HCT116 (cell line): ENCODE results near the gene POLR2H. TPM values are rescaled to one million over a fixed set of nuclear protein-coding genes. Genes with fewer than 3 reads are reported as not detected.

Experiments
- ATAC-seq: fragments of 200-7000 bp; cut with Tn5 transposase; 2 replicates; pipeline ENCODE4 v1.9.1; 2020; ENCODE audit warnings: mild to moderate bottlenecking, moderate library complexity
- BruUV-seq: library from RNA; stranded (reverse); fragments of 400-500 nt; replicated peaks from 2 replicates; lab custom pipeline; 2021; lab: Mats Ljungman, UMichigan
- CTCF ChIA-PET: fragments of 300-600 bp; sonication (Branson Sonifier 250); formaldehyde crosslinking; loops from one replicate; lab custom pipeline; 2021; ENCODE audit warnings: antibody characterized with exemption; lab: Charles Lee
- POLR2A ChIA-PET: fragments of 300-600, 350-600 bp; sonication (Branson Sonifier 250); formaldehyde crosslinking; loops from one replicate; lab custom pipeline; 2021; ENCODE audit warnings: antibody characterized with exemption; lab: Charles Lee
- RAD21 ChIA-PET, 2 experiments: fragments of 300-600 bp; sonication (Branson Sonifier 250); formaldehyde crosslinking; loops; one replicate each; lab custom pipeline; 2023; ENCODE audit warnings: low total read pairs in 2 of 2; ENCODE audit not compliant: uncharacterized antibody in 2 of 2, unreplicated experiment in 2 of 2, low non-redundant PET in 1 of 2; lab: Charles Lee
- DNase-seq: peaks from one replicate; pipeline ENCODE4 v3.0.0-alpha.2; 2010; ENCODE audit warnings: low read depth, low spot score
- H2AFZ ChIP-seq: fragments of 200-600 bp; shearing (Covaris generic), sonication (generic); 2 replicates; pipeline ENCODE4 v1.6.1; 2017; ENCODE audit warnings: low read depth, mixed run types, mixed read lengths, antibody characterized with exemption, low read length; ENCODE audit not compliant: poor library complexity, severe bottlenecking
- H3K27ac ChIP-seq: 2 replicates; pipeline ENCODE4 v1.5.1; 2012; ENCODE audit warnings: low read depth, low read length
- H3K27me3 ChIP-seq: fragments of 200-600 bp; sonication (generic); 2 replicates; pipeline ENCODE4 v1.6.1; 2016; ENCODE audit warnings: mixed run types, low read length, mixed read lengths; ENCODE audit not compliant: insufficient read depth
- H3K36me3 ChIP-seq, 2 experiments: fragments of 200-500 bp in 1 of 2; fragments of 200-600 bp in 1 of 2; sonication (Bioruptor generic) in 1 of 2; sonication (generic) in 1 of 2; 2 replicates each; pipeline versions ENCODE4 v1.5.1 to v1.6.1; 2014 to 2016; ENCODE audit warnings: low read length in 2 of 2, inconsistent platforms in 1 of 2, mixed read lengths in 1 of 2, mixed run types in 1 of 2; ENCODE audit not compliant: insufficient read depth in 2 of 2, control insufficient read depth in 1 of 2
- H3K4me1 ChIP-seq, 2 experiments: fragments of 200-600 bp in 1 of 2; sonication (generic) in 1 of 2; 2 replicates each; pipeline versions ENCODE4 v1.5.1 to v1.6.1; 2012 to 2017; ENCODE audit warnings: low read length in 2 of 2, inconsistent platforms in 1 of 2, mild to moderate bottlenecking in 1 of 2, mixed read lengths in 1 of 2, mixed run types in 1 of 2, moderate library complexity in 1 of 2; ENCODE audit not compliant: insufficient read depth in 2 of 2, control insufficient read depth in 1 of 2
- H3K4me2 ChIP-seq: fragments of 200-600 bp; sonication (generic); 2 replicates; pipeline ENCODE4 v1.6.1; 2017; ENCODE audit warnings: mixed run types, low read length, mixed read lengths
- H3K4me3 ChIP-seq, 2 experiments: fragments of 200-600 bp in 1 of 2; sonication (generic) in 1 of 2; replicated peaks in 1 of 2; 2 replicates each; pipeline ENCODE4 v1.5.1; 2011 to 2016; ENCODE audit warnings: low read length in 2 of 2, control low read depth in 1 of 2, low read depth in 1 of 2, mild to moderate bottlenecking in 1 of 2, mixed read lengths in 1 of 2, mixed run types in 1 of 2
- H3K79me2 ChIP-seq: fragments of 200-600 bp; sonication (generic); 2 replicates; pipeline ENCODE4 v1.6.1; 2017; ENCODE audit warnings: mild to moderate bottlenecking, mixed run types, low read length, moderate library complexity, mixed read lengths; ENCODE audit not compliant: insufficient read depth
- H3K9ac ChIP-seq: fragments of 200-600 bp; sonication (generic); 2 replicates; pipeline ENCODE4 v1.6.1; 2016; ENCODE audit warnings: low read length, mixed read lengths
- H3K9me2 ChIP-seq: fragments of 200-600 bp; sonication (generic), shearing (Covaris generic); 2 replicates; pipeline ENCODE4 v1.6.1; 2017; ENCODE audit warnings: mixed run types, mild to moderate bottlenecking, moderate library complexity; ENCODE audit not compliant: insufficient read depth
- H3K9me3 ChIP-seq, 2 experiments: fragments of 200-500 bp in 1 of 2; fragments of 200-600 bp in 1 of 2; sonication (Bioruptor generic) in 1 of 2; sonication (generic) in 1 of 2; 2 replicates each; pipeline ENCODE4 v1.6.1; 2014 to 2017; ENCODE audit warnings: low read length in 2 of 2, mixed read lengths in 2 of 2, inconsistent platforms in 1 of 2, low read depth in 1 of 2, mild to moderate bottlenecking in 1 of 2, mixed run types in 1 of 2, moderate library complexity in 1 of 2; ENCODE audit not compliant: control insufficient read depth in 1 of 2, insufficient read depth in 1 of 2
- H4K20me1 ChIP-seq: fragments of 200-600 bp; sonication (generic), shearing (Covaris generic); 2 replicates; pipeline ENCODE4 v1.6.1; 2017; ENCODE audit warnings: mixed run types, mild to moderate bottlenecking, moderate library complexity; ENCODE audit not compliant: insufficient read depth
- CBX3 ChIP-seq: IDR thresholded peaks from 2 replicates; pipeline ENCODE4 v1.6.1; 2012; ENCODE audit warnings: low read depth
- EGR1 ChIP-seq: IDR thresholded peaks from 2 replicates; pipeline ENCODE4 v1.6.1; 2012; ENCODE audit warnings: low read depth
- ELF1 ChIP-seq: IDR thresholded peaks from 2 replicates; pipeline ENCODE4 v1.6.1; 2012; ENCODE audit warnings: low read depth, borderline replicate concordance
- RAD21 ChIP-seq: IDR thresholded peaks from 2 replicates; pipeline ENCODE4 v1.6.1; 2012; ENCODE audit warnings: low read depth, mild to moderate bottlenecking
- SIN3A ChIP-seq: IDR thresholded peaks from 2 replicates; pipeline ENCODE4 v1.6.1; 2012; ENCODE audit warnings: low read depth
- YY1 ChIP-seq: IDR thresholded peaks from 2 replicates; pipeline ENCODE4 v1.6.1; 2011; ENCODE audit warnings: low read length, low read depth, moderate library complexity, mild to moderate bottlenecking; ENCODE audit not compliant: insufficient replicate concordance; ENCODE audit errors: extremely low read depth
- ZFX ChIP-seq: fragments of 450-650 bp; IDR thresholded peaks from 2 replicates; pipeline ENCODE4 v1.6.1; 2017
- intact Hi-C: fragments of 100-400 bp; cut with micrococcal nuclease; formaldehyde crosslinking; loops from 2 replicates; pipeline ENCODE4 v1.10.0; 2022
- total RNA-seq: library from RNA; stranded (reverse); gene quantifications from one replicate; pipeline ENCODE4 v1.2.1, GENCODE V29; 2021; ENCODE audit not compliant: unreplicated experiment
- TF ChIP-seq, protein P1 (sequence below), 3 experiments: fragments of 200-600 bp in 1 of 3; sonication (generic) in 1 of 3; IDR thresholded peaks in 2 of 3; conservative IDR thresholded peaks in 1 of 3; 2 replicates each; pipeline ENCODE4 v1.5.1; 2012 to 2017; ENCODE audit warnings: low read depth in 2 of 3, low read length in 2 of 3, antibody characterized with exemption in 1 of 3, borderline replicate concordance in 1 of 3, control low read depth in 1 of 3, mild to moderate bottlenecking in 1 of 3, mixed read lengths in 1 of 3, mixed run types in 1 of 3, moderate library complexity in 1 of 3; ENCODE audit not compliant: insufficient read depth in 1 of 3
- TF ChIP-seq, protein P2 (sequence below): IDR thresholded peaks from 2 replicates; pipeline ENCODE4 v1.6.1; 2012

Gene POLR2H
- total RNA-seq, 1 experiment from 2014 or later: 156 TPM

DNA sequence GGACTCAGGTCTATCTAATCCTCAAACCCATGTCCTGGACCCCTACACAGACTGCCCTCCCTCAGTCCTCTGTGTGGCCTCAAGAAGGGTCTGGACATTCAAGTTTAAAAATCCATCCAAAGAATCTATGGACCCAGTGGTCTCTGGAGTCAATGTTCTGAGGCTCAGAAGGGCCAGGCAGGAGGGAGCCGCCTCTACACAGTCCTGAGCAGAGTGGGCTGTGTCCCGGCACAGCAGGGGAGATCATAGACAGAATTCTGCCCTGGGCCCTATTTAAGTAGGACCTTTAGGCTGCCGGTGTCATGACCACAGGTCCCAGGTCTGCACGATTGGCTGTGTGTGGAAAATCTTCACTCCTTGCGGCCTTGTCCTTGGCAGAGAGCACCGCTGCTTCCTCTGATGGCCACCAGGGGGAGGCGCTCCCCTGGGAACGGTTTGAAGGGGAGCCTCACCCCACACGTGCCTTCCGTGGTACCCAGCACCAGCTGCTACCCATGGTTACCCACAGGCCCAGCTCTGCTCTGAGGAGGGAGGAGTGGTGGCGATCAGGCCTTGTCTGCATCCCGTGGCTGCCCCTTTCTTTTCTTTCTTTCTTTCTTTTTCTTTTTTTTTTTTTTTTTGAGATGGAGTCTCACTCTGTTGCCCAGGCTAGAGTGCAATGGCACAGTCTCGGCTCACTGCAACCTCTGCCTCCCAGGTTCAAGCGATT lies 56.3 kb downstream of the POLR2H start:
- no peak overlapping the region for H3K4me3 ChIP-seq
- no peaks in the 10 kb centered on the region for H3K36me3 ChIP-seq
- intact Hi-C loops: loop anchor here (1.0 to 2.0 kb wide), 5 partner anchors 47 to 127 kb away; no protein-coding TSS in a partner anchor
- no peak overlapping the region for H3K9ac ChIP-seq
- POLR2A ChIA-PET: no interaction called here
- RAD21 ChIA-PET: interaction anchor here (0.6 to 1.0 kb wide), 3 partner anchors 46 to 102 kb away, joined by 3 to 5 read pairs (median 3); no protein-coding TSS in a partner anchor
- BruUV-seq: no TSS peak
- peak; percentile 97 for ATAC-seq
- no peaks in the 10 kb centered on the region for H3K9me3 ChIP-seq
- TF ChIP-seq RAD21 (peak; percentile 97), EGR1 (no peak), CBX3 (peak; percentile 30; the same call in 1 of the 2 replicates), ZFX (peak; percentile 20; the same call in 1 of the 2 replicates), SIN3A (no peak), ELF1 (no peak), YY1 (peak; percentile 13)
- TF ChIP-seq, protein P1, sequence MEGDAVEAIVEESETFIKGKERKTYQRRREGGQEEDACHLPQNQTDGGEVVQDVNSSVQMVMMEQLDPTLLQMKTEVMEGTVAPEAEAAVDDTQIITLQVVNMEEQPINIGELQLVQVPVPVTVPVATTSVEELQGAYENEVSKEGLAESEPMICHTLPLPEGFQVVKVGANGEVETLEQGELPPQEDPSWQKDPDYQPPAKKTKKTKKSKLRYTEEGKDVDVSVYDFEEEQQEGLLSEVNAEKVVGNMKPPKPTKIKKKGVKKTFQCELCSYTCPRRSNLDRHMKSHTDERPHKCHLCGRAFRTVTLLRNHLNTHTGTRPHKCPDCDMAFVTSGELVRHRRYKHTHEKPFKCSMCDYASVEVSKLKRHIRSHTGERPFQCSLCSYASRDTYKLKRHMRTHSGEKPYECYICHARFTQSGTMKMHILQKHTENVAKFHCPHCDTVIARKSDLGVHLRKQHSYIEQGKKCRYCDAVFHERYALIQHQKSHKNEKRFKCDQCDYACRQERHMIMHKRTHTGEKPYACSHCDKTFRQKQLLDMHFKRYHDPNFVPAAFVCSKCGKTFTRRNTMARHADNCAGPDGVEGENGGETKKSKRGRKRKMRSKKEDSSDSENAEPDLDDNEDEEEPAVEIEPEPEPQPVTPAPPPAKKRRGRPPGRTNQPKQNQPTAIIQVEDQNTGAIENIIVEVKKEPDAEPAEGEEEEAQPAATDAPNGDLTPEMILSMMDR (IDR thresholded peaks at IDR 0.05 in 2 of 3, conservative IDR thresholded peaks at IDR 0.05 in 1 of 3; ENCODE audit: borderline replicate concordance in 1 of 3, insufficient read depth in 1 of 3, low read depth in 2 of 3, low read length in 2 of 3): peak; percentile 90 to 95 (median 94)
- TF ChIP-seq, protein P2, sequence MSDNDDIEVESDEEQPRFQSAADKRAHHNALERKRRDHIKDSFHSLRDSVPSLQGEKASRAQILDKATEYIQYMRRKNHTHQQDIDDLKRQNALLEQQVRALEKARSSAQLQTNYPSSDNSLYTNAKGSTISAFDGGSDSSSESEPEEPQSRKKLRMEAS: peak; percentile 62; the same call in 1 of the 2 replicates
- TF ChIP-seq, all 23 proteins: peak for 6
- Histone ChIP-seq H3K4me2 (0 out of 2 replicates have a peak overlapping the region, but pooled peaks have one; percentile 1), H3K4me1 (no peaks in the 10 kb centered on the region), H3K27me3 (no peaks in the 10 kb centered on the region), H3K27ac (no peak overlapping the region), H2AFZ (no peak overlapping the region), H3K9me2 (no peaks in the 10 kb centered on the region), H4K20me1 (no peaks in the 10 kb centered on the region), H3K79me2 (no peaks in the 10 kb centered on the region)
- CTCF ChIA-PET: interaction anchor here (0.6 to 1.8 kb wide), 7 partner anchors 9 to 1411 kb away, joined by 3 to 7 read pairs (median 3); no protein-coding TSS in a partner anchor
- DNase-seq: peak; percentile 52

Other genes starting within 250 kb of the POLR2H start
- gene EIF2B5, start 226.4 kb upstream of the POLR2H start, total RNA-seq: 50.3 TPM
- gene DVL3, start 206.3 kb upstream of the POLR2H start, total RNA-seq: 60.7 TPM
- gene AP2M1, start 186.9 kb upstream of the POLR2H start, total RNA-seq: 353 TPM
- gene ABCF3, start 175.5 kb upstream of the POLR2H start, total RNA-seq: 74.6 TPM
- gene VWA5B2, start 132.1 kb upstream of the POLR2H start, total RNA-seq: 10.6 TPM
- 56.6 TPM for gene ALG3, start 112.7 kb upstream of the POLR2H start, total RNA-seq
- 10.5 TPM for gene EEF1AKMT4, start 112.0 kb upstream of the POLR2H start, total RNA-seq
- 5.1 TPM for gene CAMK2N2, start 100.2 kb upstream of the POLR2H start, total RNA-seq
- gene ECE2, start 85.7 kb upstream of the POLR2H start, total RNA-seq: not detected
- gene PSMD2, start 62.5 kb upstream of the POLR2H start, total RNA-seq: 402 TPM
- 496 TPM for gene EIF4G1, start 47.1 kb upstream of the POLR2H start, total RNA-seq
- gene FAM131A, start 24.1 kb upstream of the POLR2H start, total RNA-seq: 17.8 TPM
- 21.6 TPM for gene CLCN2, start 105 bp upstream of the POLR2H start, total RNA-seq
- gene THPO, start 16.5 kb downstream of the POLR2H start, total RNA-seq: not detected
- gene CHRD, start 18.3 kb downstream of the POLR2H start, total RNA-seq: 8.0 TPM
- 6.5 TPM for gene EPHB3, start 200.1 kb downstream of the POLR2H start, total RNA-seq